ENCODE results near the gene SLC4A11.
"Not testable (repeated sequence)": the region's sequence is repeated elsewhere in the genome, so short reads cannot be mapped to it uniquely, and the experiment has no call there.

Gene SLC4A11

GRCh38 chr20:3199976-3200755 is 38.8 kb downstream of the SLC4A11 start:
- no peak for DNase-seq

GRCh38 chr20:3199206-3199605 is 39.8 kb downstream of the SLC4A11 start:
- DNase-seq, result no peak

- no peak for DNase-seq
Observed at GRCh38 chr20:3195590-3196237, 43.3 kb downstream of the SLC4A11 start.

GRCh38 chr20:3194617-3195280 is 44.2 kb downstream of the SLC4A11 start:
- no peak for DNase-seq

- no peak for DNase-seq
Observed at GRCh38 chr20:3193806-3194616, 45.0 kb downstream of the SLC4A11 start.

- DNase-seq, result no peak
Observed at GRCh38 chr20:3192226-3193015, 46.6 kb downstream of the SLC4A11 start.

GRCh38 chr20:3190681-3191111 is 48.3 kb downstream of the SLC4A11 start:
- no peak for DNase-seq

GRCh38 chr20:3189561-3190131 is 49.3 kb downstream of the SLC4A11 start:
- no peak for DNase-seq

- DNase-seq, result no peak
Observed at GRCh38 chr20:3188823-3189413, 50.1 kb downstream of the SLC4A11 start.

- not testable (repeated sequence) for DNase-seq
Observed at GRCh38 chr20:3187861-3188260, 51.1 kb downstream of the SLC4A11 start.

GRCh38 chr20:3183896-3184612 is 54.9 kb downstream of the SLC4A11 start:
- DNase-seq, result peak; percentile 87

- not testable (repeated sequence) for DNase-seq
Observed at GRCh38 chr20:3182429-3182828, 56.6 kb downstream of the SLC4A11 start.

GRCh38 chr20:3181270-3181669 is 57.7 kb downstream of the SLC4A11 start:
- no peak for DNase-seq

GRCh38 chr20:3180319-3180718 is 58.7 kb downstream of the SLC4A11 start:
- no peak for DNase-seq

- DNase-seq, result no peak
Observed at GRCh38 chr20:3177746-3178485, 61.1 kb downstream of the SLC4A11 start.

Data from NCI-H187 treated with DMSO at 0.1 percent for 48 hours (cell line).